Measurements from ENCODE around the gene GJC2. TPM values are rescaled to one million over a fixed set of nuclear protein-coding genes. Genes with fewer than 3 reads are reported as not detected.

GJC2 gene
- polyA plus RNA-seq, 2 of the 4 experiments (the other 2 are of a cell fraction) = 0.09 to 0.48 TPM

- ChIA-PET CTCF (interaction anchor here (8.2 kb wide), 1 partner anchor 11 kb away, joined by 89 read pairs; the partner anchor contains the start of gene IBA57), POLR2A (interaction anchor here (4.0 kb wide), 1 partner anchor 11 kb away, joined by 35 read pairs; the partner anchor contains the start of gene IBA57)
- Histone ChIP-seq H3K4me1 (peaks cover 2% of the 10 kb centered on the region; the same call in 1 of the 3 replicates), H3K4me2 (no peak overlapping the region), H3K4me3 (no peak overlapping the region), H3K9me3 (no peaks in the 10 kb centered on the region), H3K27ac (no peak overlapping the region)
- WGBS (ENCODE audit: missing lambda C conversion rate) = 91% methylated on average over 9 of the region's 11 CpGs
- FAIRE-seq (no peak), ATAC-seq (no peak), DNase-seq (ENCODE audit: low read depth in 1 of 2, low spot score in 1 of 2) (no peak)
- TF ChIP-seq CHD2 (IDR thresholded peaks at IDR 0.05; ENCODE audit: low read length, partially characterized antibody) (no peak), SMC3 (IDR thresholded peaks at IDR 0.05) (no peak), MAFK (IDR thresholded peaks at IDR 0.05; ENCODE audit: partially characterized antibody) (no peak), FOSB (CRISPR knock-in tag; IDR thresholded peaks at IDR 0.05) (no peak), MAZ (IDR thresholded peaks at IDR 0.05; ENCODE audit: borderline replicate concordance, low read depth, low read length) (no peak)
These were observed 4.4 kb downstream of the GJC2 start for GRCh38 chr1:228154021-228154669.

GRCh38 chr1:228154670-228155571 is 5.2 kb downstream of the GJC2 start:
- CTCF ChIA-PET = interaction anchor here (8.2 kb wide), 1 partner anchor 11 kb away, joined by 89 read pairs; the partner anchor contains the start of gene IBA57
- POLR2A ChIA-PET = no interaction called here

More at GRCh38 chr1:228154670-228155571, 5.2 kb downstream of the GJC2 start:
- H3K4me3 ChIP-seq = no peak overlapping the region
- no peak overlapping the region for H3K4me2 ChIP-seq
- ATAC-seq (no peak), DNase-seq (ENCODE audit: low read depth in 1 of 2, low spot score in 1 of 2) (no peak), FAIRE-seq (no peak)
- TF ChIP-seq SMC3 (IDR thresholded peaks at IDR 0.05) (no peak), KDM1A (IDR thresholded peaks at IDR 0.05; ENCODE audit: low read depth) (no peak), EHMT2 (IDR thresholded peaks at IDR 0.05; ENCODE audit: low read depth) (no peak), ATOH8 (CRISPR knock-in tag; IDR thresholded peaks at IDR 0.05; ENCODE audit: low read depth) (no peak), CTCF (IDR thresholded peaks at IDR 0.05) (no peak), FOSB (CRISPR knock-in tag; IDR thresholded peaks at IDR 0.05) (no peak), CBX2 (IDR thresholded peaks at IDR 0.05; ENCODE audit: borderline replicate concordance, low read depth) (no peak), HES2 (IDR thresholded peaks at IDR 0.05) (no peak), KDM5A (IDR thresholded peaks at IDR 0.05) (no peak), HMGXB4 (CRISPR knock-in tag; IDR thresholded peaks at IDR 0.05; ENCODE audit: borderline replicate concordance) (no peak), REST (IDR thresholded peaks at IDR 0.05) (no peak), FOXS1 (CRISPR knock-in tag; IDR thresholded peaks at IDR 0.05) (no peak), MAX (IDR thresholded peaks at IDR 0.05) (no peak), HEYL (CRISPR knock-in tag; IDR thresholded peaks at IDR 0.05) (no peak), CEBPB (IDR thresholded peaks at IDR 0.05) (no peak), HOXA7 (CRISPR knock-in tag; IDR thresholded peaks at IDR 0.05) (no peak), BHLHE40 (IDR thresholded peaks at IDR 0.05; ENCODE audit: low read depth, low read length) (no peak), GATA3 (IDR thresholded peaks at IDR 0.05; ENCODE audit: borderline replicate concordance) (no peak), BCL3 (IDR thresholded peaks at IDR 0.05) (no peak)
- no peaks in the 10 kb centered on the region for H3K4me1 ChIP-seq
- no peak overlapping the region for H3K27ac ChIP-seq
- 83% methylated on average over 20 of the region's 20 CpGs for WGBS (ENCODE audit: missing lambda C conversion rate)
- H3K9me3 ChIP-seq = no peaks in the 10 kb centered on the region

All from A549 (cell line).